DMS 273 treated with DMSO at 0.1 percent for 48 hours (cell line): Measurements from ENCODE around the gene LILRA6.

Experiments
- DNase-seq: peaks from one replicate; lab custom pipeline; 2025; lab: John Stamatoyannopoulos, UW

LILRA6 gene

DNA sequence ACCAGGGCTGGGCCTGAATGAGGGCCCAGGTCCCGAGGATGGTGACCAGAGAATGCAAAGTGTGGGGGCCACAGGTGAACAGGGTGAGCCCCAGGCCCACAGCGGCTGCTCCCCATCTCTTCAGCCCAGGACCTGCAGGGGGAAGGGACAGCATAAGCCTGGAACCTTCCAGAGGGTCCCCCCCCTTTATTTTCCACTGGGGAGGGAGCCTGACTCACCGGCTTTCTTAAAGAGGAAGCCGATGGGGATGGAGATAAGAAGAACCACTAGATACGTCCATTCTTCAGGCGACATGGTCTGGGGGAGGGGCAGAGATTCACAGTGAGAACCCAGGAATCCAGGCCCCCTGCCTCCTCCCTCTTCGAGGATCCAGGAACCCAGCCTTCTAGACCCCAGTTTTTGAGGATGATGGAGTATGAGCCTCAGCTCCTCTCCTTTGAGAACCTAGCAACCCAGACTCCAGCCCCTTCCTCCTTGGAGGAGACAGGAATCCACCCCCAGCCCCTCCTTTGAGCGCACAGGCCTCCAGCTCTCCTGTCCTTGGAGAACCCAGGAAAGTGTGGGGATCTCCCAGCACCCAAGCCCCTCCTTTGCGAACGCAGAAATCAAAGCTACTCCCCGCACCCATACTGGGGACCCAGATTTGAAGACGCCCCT, 54.2 kb downstream of the LILRA6 start:
- no peak for DNase-seq

DNA sequence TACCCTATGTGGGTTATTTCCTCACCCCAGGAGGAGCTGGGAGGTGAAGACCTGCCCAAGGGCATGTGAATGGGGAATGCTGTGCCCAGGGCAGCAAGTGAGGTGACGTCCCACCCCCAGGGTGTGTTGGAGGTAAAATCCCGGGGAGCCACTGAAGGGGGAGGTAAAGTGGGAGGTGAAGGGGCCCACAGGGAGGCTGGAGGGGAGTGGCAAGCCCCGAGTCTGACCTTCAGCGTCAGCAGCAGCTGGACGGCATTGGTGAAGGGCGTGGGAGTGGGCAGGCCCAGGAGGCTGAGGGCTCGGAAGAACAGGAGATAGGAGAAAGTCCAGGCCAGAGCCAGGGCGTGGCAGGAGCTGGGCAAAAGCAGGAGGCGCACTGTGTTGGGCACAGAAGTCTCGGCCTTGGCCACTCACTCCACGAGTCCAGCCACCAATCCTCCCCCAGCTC, 55.6 kb downstream of the LILRA6 start:
- no peak for DNase-seq
